Endodermal cell (in vitro differentiated cells): Measurements from ENCODE around the gene CDK9. TPM values are rescaled to one million over a fixed set of nuclear protein-coding genes. Genes with fewer than 3 reads are reported as not detected.

ENCODE experiments used
- DNase-seq: peaks from one replicate; pipeline ENCODE4 v3.0.0-alpha.2; 2017
- H3K27ac ChIP-seq: 2 replicates; pipeline ENCODE4 v1.5.1; 2013; ENCODE audit warnings: mild to moderate bottlenecking, low read depth, low read length, moderate library complexity
- H3K27me3 ChIP-seq: 2 replicates; pipeline ENCODE4 v1.6.1; 2013; ENCODE audit warnings: mild to moderate bottlenecking, low read length, moderate library complexity; ENCODE audit not compliant: insufficient read depth, control insufficient read depth, poor library complexity, severe bottlenecking
- H3K36me3 ChIP-seq: 2 replicates; pipeline ENCODE4 v1.7.0; 2013; ENCODE audit warnings: mild to moderate bottlenecking, low read length, moderate library complexity; ENCODE audit not compliant: control insufficient read depth, insufficient read depth
- H3K4me1 ChIP-seq: one replicate; pipeline ENCODE4 v1.7.0; 2013; ENCODE audit warnings: low read length; ENCODE audit not compliant: control insufficient read depth, insufficient read depth
- H3K4me3 ChIP-seq: 2 replicates; pipeline ENCODE4 v1.5.1; 2013; ENCODE audit warnings: mild to moderate bottlenecking, low read length, moderate library complexity
- H3K9ac ChIP-seq: 2 replicates; pipeline ENCODE4 v1.6.1; 2013; ENCODE audit warnings: mild to moderate bottlenecking, low read length, moderate library complexity; ENCODE audit not compliant: poor library complexity, severe bottlenecking; ENCODE audit errors: extremely low read depth
- H3K9me3 ChIP-seq: 2 replicates; pipeline ENCODE4 v1.6.1; 2013; ENCODE audit warnings: mild to moderate bottlenecking, low read length, moderate library complexity; ENCODE audit not compliant: control insufficient read depth
- H3K27ac Mint-ChIP-seq: 2 replicates; pipeline ENCODE4 v1.8.0; 2020; ENCODE audit warnings: mixed read lengths
- H3K27me3 Mint-ChIP-seq: 2 replicates; pipeline ENCODE4 v1.8.0; 2021; ENCODE audit warnings: mild to moderate bottlenecking, mixed read lengths; ENCODE audit not compliant: insufficient read depth
- H3K36me3 Mint-ChIP-seq: 2 replicates; pipeline ENCODE4 v1.8.0; 2020; ENCODE audit warnings: low read depth, mixed read lengths
- H3K4me1 Mint-ChIP-seq: 2 replicates; pipeline ENCODE4 v1.8.0; 2020; ENCODE audit warnings: mixed read lengths
- H3K4me3 Mint-ChIP-seq: 2 replicates; pipeline ENCODE4 v1.8.0; 2020; ENCODE audit warnings: mild to moderate bottlenecking, moderate library complexity, mixed read lengths
- H3K9me3 Mint-ChIP-seq: 2 replicates; pipeline ENCODE4 v1.8.0; 2020; ENCODE audit warnings: mild to moderate bottlenecking, mixed read lengths
- CTCF ChIP-seq: fragments of 200-600 bp; sonication (generic); conservative IDR thresholded peaks from 2 replicates; pipeline ENCODE4 v1.5.0; 2021; ENCODE audit warnings: antibody characterized with exemption, mild to moderate bottlenecking
- WGBS, 2 experiments: methylation state at CpG; one replicate each; pipeline versions ENCODE4 v1.1.5 to v1.1.7; 2013; ENCODE audit warnings: missing lambda C conversion rate in 2 of 2, mixed read lengths in 1 of 2; ENCODE audit not compliant: insufficient coverage in 1 of 2, insufficient read length in 1 of 2; 5-methylcytosine and 5-hydroxymethylcytosine counted together
- total RNA-seq, 2 donors: library from RNA; stranded (reverse); fragmentation: NEBNext Ultra II Directional in 1 of 2; extraction: Animal tissue kit (Norgen Biotek cat#: 25700) in 1 of 2; gene quantifications; 2 replicates in 1 of 2; 3 replicates in 1 of 2; pipeline ENCODE4 v1.2.1, GENCODE V29; 2021

CDK9 gene
- total RNA-seq, 2 donors from 2014 or later: 97.1 to 101 TPM

GRCh38 chr9:127776924-127777289, 8.9 kb upstream of the CDK9 start:
- WGBS, 2 experiments: 87 to 90% methylated on average over 4 to 5 of the region's 5 CpGs
- no peaks in the 10 kb centered on the region for H3K4me1 Mint-ChIP-seq
- no peaks in the 10 kb centered on the region for H3K36me3 Mint-ChIP-seq
- H3K9me3 Mint-ChIP-seq: no peaks in the 10 kb centered on the region
- H3K27ac Mint-ChIP-seq: no peak overlapping the region
- H3K27me3 ChIP-seq: no peaks in the 10 kb centered on the region
- H3K4me3 ChIP-seq: no peak overlapping the region
- H3K27ac ChIP-seq: no peak overlapping the region
- H3K4me3 Mint-ChIP-seq: no peak overlapping the region
- DNase-seq: no peak
- no peak overlapping the region for H3K9ac ChIP-seq
- TF ChIP-seq CTCF: no peak
- H3K36me3 ChIP-seq: no peaks in the 10 kb centered on the region
- H3K4me1 ChIP-seq: no peaks in the 10 kb centered on the region
- H3K9me3 ChIP-seq: no peaks in the 10 kb centered on the region
- peaks cover 1% of the 10 kb centered on the region for H3K27me3 Mint-ChIP-seq

- Mint-ChIP-seq H3K9me3 (no peaks in the 10 kb centered on the region), H3K27ac (no peak overlapping the region), H3K4me1 (no peaks in the 10 kb centered on the region), H3K4me3 (no peak overlapping the region), H3K36me3 (no peaks in the 10 kb centered on the region), H3K27me3 (peaks cover 1% of the 10 kb centered on the region)
- H3K36me3 ChIP-seq: no peaks in the 10 kb centered on the region
- H3K4me1 ChIP-seq: no peaks in the 10 kb centered on the region
- H3K27ac ChIP-seq: no peak overlapping the region
- no peaks in the 10 kb centered on the region for H3K27me3 ChIP-seq
- 89 to 93% methylated on average over 9 to 17 of the region's 18 CpGs for WGBS, 2 experiments
- DNase-seq: no peak
- no peaks in the 10 kb centered on the region for H3K9me3 ChIP-seq
- H3K9ac ChIP-seq: no peak overlapping the region
- no peak overlapping the region for H3K4me3 ChIP-seq
- no peak for TF ChIP-seq CTCF
These were observed 8.4 kb upstream of the CDK9 start for GRCh38 chr9:127777368-127777980.

- H3K36me3 ChIP-seq: no peaks in the 10 kb centered on the region
- no peak for TF ChIP-seq CTCF
- H3K4me1 ChIP-seq: no peaks in the 10 kb centered on the region
- Mint-ChIP-seq H3K36me3 (no peaks in the 10 kb centered on the region), H3K27me3 (no peaks in the 10 kb centered on the region), H3K9me3 (no peaks in the 10 kb centered on the region), H3K27ac (no peak within 1 kb of the TSS), H3K4me1 (no peaks in the 10 kb centered on the region), H3K4me3 (no peak within 1 kb of the TSS)
- H3K9ac ChIP-seq: no peak within 1 kb of the TSS
- no peaks in the 10 kb centered on the region for H3K9me3 ChIP-seq
- DNase-seq: no peak
- no peak within 1 kb of the TSS for H3K27ac ChIP-seq
- WGBS, 2 experiments: 66 to 81% methylated on average over 3 to 13 of the region's 13 CpGs
- H3K4me3 ChIP-seq: no peak within 1 kb of the TSS
- no peaks in the 10 kb centered on the region for H3K27me3 ChIP-seq
These were observed 7.3 kb upstream of the CDK9 start, which contains the start of gene SH2D3C for GRCh38 chr9:127778280-127779135. Gene SH2D3C (minus strand): TSS chr9:127778666. CDS start chr9:127778627, 39 bp downstream.
